CD8-positive, alpha-beta memory T cell (primary cell): Measurements from ENCODE around the gene PCSK2. TPM values are rescaled to one million over a fixed set of nuclear protein-coding genes. Genes with fewer than 3 reads are reported as not detected.

Experiments used
- CTCF ChIA-PET: fragments of 350-600 bp; sonication (Branson Sonifier 250); formaldehyde crosslinking; loops from one replicate; lab custom pipeline; 2021; ENCODE audit warnings: antibody characterized with exemption; lab: Charles Lee
- POLR2A ChIA-PET: fragments of 350-600 bp; sonication (Branson Sonifier 250); formaldehyde crosslinking; loops from one replicate; lab custom pipeline; 2021; ENCODE audit warnings: antibody characterized with exemption; lab: Charles Lee
- DNase-seq, 5 donors: peaks; one replicate each; pipeline versions ENCODE4 v3.0.0 to v3.0.0-alpha.2; 2020 to 2022; ENCODE audit warnings: mixed read lengths in 1 of 5
- H3K27ac ChIP-seq: one replicate; pipeline ENCODE4 v1.7.0; 2013; ENCODE audit warnings: low read depth, mild to moderate bottlenecking, low read length, moderate library complexity
- H3K27me3 ChIP-seq: 2 replicates; pipeline ENCODE4 v1.7.0; 2013; ENCODE audit warnings: low read length, mild to moderate bottlenecking; ENCODE audit not compliant: insufficient read depth, poor library complexity, severe bottlenecking
- H3K36me3 ChIP-seq: 2 replicates; pipeline ENCODE4 v1.7.0; 2013; ENCODE audit warnings: mild to moderate bottlenecking, low read length, moderate library complexity; ENCODE audit not compliant: insufficient read depth
- H3K4me1 ChIP-seq: 2 replicates; pipeline ENCODE4 v1.7.0; 2013; ENCODE audit warnings: mild to moderate bottlenecking, low read length, moderate library complexity; ENCODE audit not compliant: insufficient read depth
- H3K4me3 ChIP-seq: 2 replicates; pipeline ENCODE4 v1.7.0; 2013; ENCODE audit warnings: mild to moderate bottlenecking, low read length
- H3K9me3 ChIP-seq: 2 replicates; pipeline ENCODE4 v1.7.0; 2013; ENCODE audit warnings: mild to moderate bottlenecking, low read length
- H3K27ac Mint-ChIP-seq, 8 donors: one replicate each; pipeline ENCODE4 v1.8.0; 2020 to 2021; ENCODE audit warnings: mixed read lengths in 8 of 8, mild to moderate bottlenecking in 6 of 8, inconsistent platforms in 3 of 8, moderate library complexity in 3 of 8
- H3K27me3 Mint-ChIP-seq, 2 donors: one replicate each; pipeline ENCODE4 v1.8.0; 2020 to 2021; ENCODE audit warnings: mixed read lengths in 2 of 2, mild to moderate bottlenecking in 1 of 2, moderate library complexity in 1 of 2
- H3K36me3 Mint-ChIP-seq, 3 donors: one replicate each; pipeline ENCODE4 v1.8.0; 2020 to 2021; ENCODE audit warnings: mixed read lengths in 3 of 3, inconsistent platforms in 1 of 3, mild to moderate bottlenecking in 1 of 3
- H3K4me1 Mint-ChIP-seq, 3 donors: one replicate each; pipeline ENCODE4 v1.8.0; 2020 to 2021; ENCODE audit warnings: mixed read lengths in 3 of 3, inconsistent platforms in 1 of 3, mild to moderate bottlenecking in 1 of 3
- H3K4me3 Mint-ChIP-seq, 7 donors: one replicate each; pipeline ENCODE4 v1.8.0; 2020 to 2021; ENCODE audit warnings: mixed read lengths in 7 of 7, mild to moderate bottlenecking in 6 of 7, moderate library complexity in 4 of 7, inconsistent platforms in 2 of 7
- H3K9me3 Mint-ChIP-seq, 5 donors: one replicate each; pipeline ENCODE4 v1.8.0; 2020 to 2022; ENCODE audit warnings: mixed read lengths in 5 of 5, mild to moderate bottlenecking in 3 of 5, moderate library complexity in 2 of 5, inconsistent platforms in 1 of 5
- polyA plus RNA-seq: library from polyadenylated mRNA; unstranded; fragments of 300-500 nt; fragmentation: Illumina TruSeq; gene quantifications from one replicate; pipeline ENCODE4 v1.2.3, GENCODE V29; 2021
- total RNA-seq, 2 experiments: library from RNA; stranded (reverse); gene quantifications; one replicate each; pipeline ENCODE4 v1.2.3, GENCODE V29; 2021

PCSK2 gene
- total and polyA plus RNA-seq, 3 experiments from 2014 or later: not detected

- no peak overlapping the region for H3K4me3 ChIP-seq
- H3K27ac Mint-ChIP-seq: no peak overlapping the region
- no peak for DNase-seq
- no peak overlapping the region for H3K4me3 Mint-ChIP-seq
- H3K4me1 Mint-ChIP-seq: no peaks in the 10 kb centered on the region
- H3K36me3 Mint-ChIP-seq: no peaks in the 10 kb centered on the region
- peaks cover 6 to 26% (median 12%) of the 10 kb centered on the region in 5 donors for H3K9me3 Mint-ChIP-seq
- H3K27me3 ChIP-seq: peaks cover 4% of the 10 kb centered on the region
- H3K36me3 ChIP-seq: no peaks in the 10 kb centered on the region
- H3K27ac ChIP-seq: no peak overlapping the region
- POLR2A ChIA-PET: no interaction called here
- H3K9me3 ChIP-seq: no peaks in the 10 kb centered on the region
- H3K27me3 Mint-ChIP-seq: peaks cover 12 to 15% of the 10 kb centered on the region in 2 donors
- H3K4me1 ChIP-seq: no peaks in the 10 kb centered on the region
- CTCF ChIA-PET: interaction anchor here (3.5 kb wide), 1 partner anchor 12 kb away, joined by 14 read pairs; no protein-coding TSS in a partner anchor
These were observed 191.9 kb downstream of the PCSK2 start for GRCh38 chr20:17418737-17419136.

GRCh38 chr20:17419479-17420041 is 192.7 kb downstream of the PCSK2 start:
- no peaks in the 10 kb centered on the region for H3K9me3 ChIP-seq
- no peak overlapping the region for H3K27ac Mint-ChIP-seq
- POLR2A ChIA-PET: no interaction called here
- H3K4me3 ChIP-seq: no peak overlapping the region
- peaks cover 4 to 19% (median 9%) of the 10 kb centered on the region in 5 donors for H3K9me3 Mint-ChIP-seq
- H3K36me3 ChIP-seq: no peaks in the 10 kb centered on the region
- peaks cover 4% of the 10 kb centered on the region for H3K27me3 ChIP-seq
- H3K27ac ChIP-seq: no peak overlapping the region
- CTCF ChIA-PET: interaction anchor here (3.5 kb wide), 1 partner anchor 11 kb away, joined by 14 read pairs; no protein-coding TSS in a partner anchor
- DNase-seq: no peak
- H3K4me1 ChIP-seq: no peaks in the 10 kb centered on the region
- peaks cover 12 to 13% of the 10 kb centered on the region in 2 donors for H3K27me3 Mint-ChIP-seq
- no peak overlapping the region for H3K4me3 Mint-ChIP-seq
- no peaks in the 10 kb centered on the region for H3K36me3 Mint-ChIP-seq
- H3K4me1 Mint-ChIP-seq: no peaks in the 10 kb centered on the region

- no peak for DNase-seq
- ChIA-PET CTCF (interaction anchor here (3.5 kb wide), 1 partner anchor 9 kb away, joined by 14 read pairs; no protein-coding TSS in a partner anchor), POLR2A (no interaction called here)
- Mint-ChIP-seq H3K4me1 (no peaks in the 10 kb centered on the region), H3K4me3 (no peak overlapping the region), H3K36me3 (no peaks in the 10 kb centered on the region), H3K27me3 (peaks cover 7 to 12% of the 10 kb centered on the region in 2 donors), H3K9me3 (peaks cover 0 to 4% (median 1%) of the 10 kb centered on the region in 5 donors), H3K27ac (peak overlapping the region in 1 of 8 donors; percentile 51)
- H3K4me1 ChIP-seq: no peaks in the 10 kb centered on the region
- no peak overlapping the region for H3K27ac ChIP-seq
- no peaks in the 10 kb centered on the region for H3K36me3 ChIP-seq
- H3K27me3 ChIP-seq: peaks cover 4% of the 10 kb centered on the region
- H3K4me3 ChIP-seq: no peak overlapping the region
- H3K9me3 ChIP-seq: no peaks in the 10 kb centered on the region
These were observed 194.7 kb downstream of the PCSK2 start for GRCh38 chr20:17421493-17421892.

- Mint-ChIP-seq H3K27me3 (peaks cover 5 to 12% of the 10 kb centered on the region in 2 donors), H3K27ac (no peak overlapping the region), H3K4me3 (no peak overlapping the region), H3K36me3 (no peaks in the 10 kb centered on the region), H3K4me1 (no peaks in the 10 kb centered on the region), H3K9me3 (peaks cover 0 to 2% (median 0%) of the 10 kb centered on the region in 5 donors)
- no peak for DNase-seq
- no peaks in the 10 kb centered on the region for H3K4me1 ChIP-seq
- H3K27ac ChIP-seq: no peak overlapping the region
- H3K36me3 ChIP-seq: no peaks in the 10 kb centered on the region
- POLR2A ChIA-PET: no interaction called here
- CTCF ChIA-PET: no interaction called here
- no peak overlapping the region for H3K4me3 ChIP-seq
- H3K9me3 ChIP-seq: no peaks in the 10 kb centered on the region
- peaks cover 4% of the 10 kb centered on the region for H3K27me3 ChIP-seq
These were observed 196.9 kb downstream of the PCSK2 start for GRCh38 chr20:17423782-17424181.

- Mint-ChIP-seq H3K27ac (no peak overlapping the region), H3K4me3 (no peak overlapping the region), H3K4me1 (peaks cover 0 to 6% (median 0%) of the 10 kb centered on the region in 3 donors), H3K9me3 (peaks cover 0 to 2% (median 0%) of the 10 kb centered on the region in 5 donors), H3K36me3 (no peaks in the 10 kb centered on the region), H3K27me3 (peaks cover 10 to 24% of the 10 kb centered on the region in 2 donors)
- no peaks in the 10 kb centered on the region for H3K4me1 ChIP-seq
- ChIA-PET POLR2A (no interaction called here), CTCF (no interaction called here)
- no peak overlapping the region for H3K4me3 ChIP-seq
- DNase-seq: no peak
- no peaks in the 10 kb centered on the region for H3K9me3 ChIP-seq
- peaks cover under 1% of the 10 kb centered on the region for H3K27me3 ChIP-seq
- H3K36me3 ChIP-seq: no peaks in the 10 kb centered on the region
- no peak overlapping the region for H3K27ac ChIP-seq
These were observed 200.8 kb downstream of the PCSK2 start for GRCh38 chr20:17427638-17428037.

- Histone ChIP-seq H3K27ac (no peak overlapping the region), H3K4me3 (no peak overlapping the region), H3K9me3 (no peaks in the 10 kb centered on the region), H3K36me3 (no peaks in the 10 kb centered on the region), H3K27me3 (peaks cover 5% of the 10 kb centered on the region), H3K4me1 (no peaks in the 10 kb centered on the region)
- no peak for DNase-seq
- ChIA-PET CTCF (interaction anchor here (0.6 to 3.5 kb wide), 7 partner anchors 10 to 264 kb away, joined by 3 to 14 read pairs (median 4); no protein-coding TSS in a partner anchor), POLR2A (no interaction called here)
- H3K36me3 Mint-ChIP-seq: no peaks in the 10 kb centered on the region
- no peaks in the 10 kb centered on the region for H3K9me3 Mint-ChIP-seq
- no peak overlapping the region for H3K4me3 Mint-ChIP-seq
- no peak overlapping the region for H3K27ac Mint-ChIP-seq
- H3K27me3 Mint-ChIP-seq: peaks cover 9 to 34% of the 10 kb centered on the region in 2 donors
- H3K4me1 Mint-ChIP-seq: peaks cover 0 to 6% (median 0%) of the 10 kb centered on the region in 3 donors
These were observed 203.5 kb downstream of the PCSK2 start for GRCh38 chr20:17430125-17430950.

GRCh38 chr20:17431621-17432364 is 205.0 kb downstream of the PCSK2 start:
- Histone ChIP-seq H3K4me3 (no peak overlapping the region), H3K9me3 (no peaks in the 10 kb centered on the region), H3K27ac (no peak overlapping the region), H3K27me3 (peaks cover 5% of the 10 kb centered on the region), H3K36me3 (no peaks in the 10 kb centered on the region), H3K4me1 (no peaks in the 10 kb centered on the region)
- Mint-ChIP-seq H3K27ac (no peak overlapping the region), H3K4me1 (peaks cover 0 to 6% (median 0%) of the 10 kb centered on the region in 3 donors), H3K9me3 (no peaks in the 10 kb centered on the region), H3K27me3 (peaks cover 9 to 39% of the 10 kb centered on the region in 2 donors), H3K4me3 (no peak overlapping the region), H3K36me3 (no peaks in the 10 kb centered on the region)
- peak in 4 of 5 donors; percentile 6 to 31 (median 24) for DNase-seq
- POLR2A ChIA-PET: no interaction called here
- CTCF ChIA-PET: interaction anchor here (0.9 to 3.5 kb wide), 5 partner anchors 11 to 627 kb away, joined by 3 to 14 read pairs (median 4); no protein-coding TSS in a partner anchor
